ENCODE data around the gene DHX15.

DNA sequence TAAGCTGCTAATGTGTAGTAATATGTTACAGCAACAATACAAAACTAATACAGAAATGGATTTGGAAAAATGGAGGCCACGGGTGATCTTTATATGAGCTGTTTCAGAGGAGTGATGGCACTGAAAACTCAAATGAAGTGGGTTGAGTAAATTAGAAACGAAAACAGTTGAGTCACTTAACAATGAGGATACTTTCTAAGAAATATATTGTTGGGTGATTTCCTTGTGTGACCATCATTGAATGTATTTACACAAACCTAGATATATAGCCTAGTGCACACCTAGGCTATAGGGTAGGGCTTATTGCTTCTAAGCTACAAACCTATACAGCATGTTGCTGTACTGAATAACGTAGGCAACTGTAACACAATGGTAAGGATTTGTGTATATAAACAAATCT lies 30.5 kb upstream of the DHX15 start:
- TF ChIP-seq, protein P1, sequence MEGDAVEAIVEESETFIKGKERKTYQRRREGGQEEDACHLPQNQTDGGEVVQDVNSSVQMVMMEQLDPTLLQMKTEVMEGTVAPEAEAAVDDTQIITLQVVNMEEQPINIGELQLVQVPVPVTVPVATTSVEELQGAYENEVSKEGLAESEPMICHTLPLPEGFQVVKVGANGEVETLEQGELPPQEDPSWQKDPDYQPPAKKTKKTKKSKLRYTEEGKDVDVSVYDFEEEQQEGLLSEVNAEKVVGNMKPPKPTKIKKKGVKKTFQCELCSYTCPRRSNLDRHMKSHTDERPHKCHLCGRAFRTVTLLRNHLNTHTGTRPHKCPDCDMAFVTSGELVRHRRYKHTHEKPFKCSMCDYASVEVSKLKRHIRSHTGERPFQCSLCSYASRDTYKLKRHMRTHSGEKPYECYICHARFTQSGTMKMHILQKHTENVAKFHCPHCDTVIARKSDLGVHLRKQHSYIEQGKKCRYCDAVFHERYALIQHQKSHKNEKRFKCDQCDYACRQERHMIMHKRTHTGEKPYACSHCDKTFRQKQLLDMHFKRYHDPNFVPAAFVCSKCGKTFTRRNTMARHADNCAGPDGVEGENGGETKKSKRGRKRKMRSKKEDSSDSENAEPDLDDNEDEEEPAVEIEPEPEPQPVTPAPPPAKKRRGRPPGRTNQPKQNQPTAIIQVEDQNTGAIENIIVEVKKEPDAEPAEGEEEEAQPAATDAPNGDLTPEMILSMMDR (conservative IDR thresholded peaks at IDR 0.05; ENCODE audit: low read depth, low read length), result no peak
- TF ChIP-seq EZH2phosphoT487 (IDR thresholded peaks at IDR 0.05; ENCODE audit: borderline replicate concordance, low read length) (no peak), EZH2 (IDR thresholded peaks at IDR 0.05; ENCODE audit: low read length, unreplicated experiment) (no peak)

Measured in PC-3 (cell line).